Vagina (tissue), 2 donors: ENCODE results near the gene CNOT2.

ENCODE experiments used
- CTCF ChIP-seq, 3 experiments: fragments of 450-650 bp in 2 of 3; fragments of 200-600 bp in 1 of 3; sonication (generic) in 1 of 3; IDR thresholded peaks; one replicate each; pipeline ENCODE4 v1.5.1; 2017 to 2019; ENCODE audit warnings: antibody characterized with exemption in 3 of 3, mild to moderate bottlenecking in 2 of 3, moderate library complexity in 2 of 3
- POLR2A ChIP-seq, 2 donors: fragments of 450-650 bp; IDR thresholded peaks; one replicate each; pipeline ENCODE4 v1.6.1; 2017; ENCODE audit warnings: antibody characterized with exemption in 2 of 2, mild to moderate bottlenecking in 2 of 2, moderate library complexity in 2 of 2
- POLR2AphosphoS5 ChIP-seq, 2 donors: sonication (generic); formaldehyde crosslinking; IDR thresholded peaks; one replicate each; pipeline ENCODE4 v1.9.0; 2017; ENCODE audit warnings: antibody characterized with exemption in 2 of 2, mild to moderate bottlenecking in 2 of 2, low read depth in 1 of 2; ENCODE audit not compliant: insufficient read depth in 1 of 2

DNA sequence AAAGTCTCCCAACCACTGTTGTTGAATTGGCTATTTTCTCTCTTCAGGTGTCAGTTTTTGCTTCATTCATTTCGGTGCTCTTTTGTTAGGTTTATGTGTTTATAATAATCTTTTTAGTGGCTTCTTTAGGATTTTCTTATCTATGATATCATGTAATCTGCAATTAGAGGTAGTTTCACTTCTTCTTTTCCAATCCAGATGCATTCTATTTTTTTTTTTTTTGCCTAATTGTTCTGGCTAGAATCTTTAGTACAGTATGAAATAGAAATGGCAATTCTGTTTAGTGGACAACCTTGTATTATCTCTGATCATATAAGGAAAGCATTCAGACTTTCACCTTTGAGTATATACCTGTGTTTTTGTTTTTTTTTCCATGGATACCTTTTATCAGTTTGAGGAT is 17.4 kb downstream of the CNOT2 start:
- TF ChIP-seq CTCF (IDR thresholded peaks at IDR 0.05): no peak
- no peak for TF ChIP-seq POLR2A (IDR thresholded peaks at IDR 0.05)
- TF ChIP-seq POLR2AphosphoS5 (IDR thresholded peaks at IDR 0.05; ENCODE audit: insufficient read depth in 1 of 2, low read depth in 1 of 2): no peak
